GM19452 (cell line): ENCODE results near the gene AK8.

Experiments
- ATAC-seq: cut with Tn5 transposase; IDR thresholded peaks from one replicate; pipeline ENCODE4 v1.9.1; 2021; ENCODE audit not compliant: unreplicated experiment

Gene AK8, protein sequence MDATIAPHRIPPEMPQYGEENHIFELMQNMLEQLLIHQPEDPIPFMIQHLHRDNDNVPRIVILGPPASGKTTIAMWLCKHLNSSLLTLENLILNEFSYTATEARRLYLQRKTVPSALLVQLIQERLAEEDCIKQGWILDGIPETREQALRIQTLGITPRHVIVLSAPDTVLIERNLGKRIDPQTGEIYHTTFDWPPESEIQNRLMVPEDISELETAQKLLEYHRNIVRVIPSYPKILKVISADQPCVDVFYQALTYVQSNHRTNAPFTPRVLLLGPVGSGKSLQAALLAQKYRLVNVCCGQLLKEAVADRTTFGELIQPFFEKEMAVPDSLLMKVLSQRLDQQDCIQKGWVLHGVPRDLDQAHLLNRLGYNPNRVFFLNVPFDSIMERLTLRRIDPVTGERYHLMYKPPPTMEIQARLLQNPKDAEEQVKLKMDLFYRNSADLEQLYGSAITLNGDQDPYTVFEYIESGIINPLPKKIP

DNA sequence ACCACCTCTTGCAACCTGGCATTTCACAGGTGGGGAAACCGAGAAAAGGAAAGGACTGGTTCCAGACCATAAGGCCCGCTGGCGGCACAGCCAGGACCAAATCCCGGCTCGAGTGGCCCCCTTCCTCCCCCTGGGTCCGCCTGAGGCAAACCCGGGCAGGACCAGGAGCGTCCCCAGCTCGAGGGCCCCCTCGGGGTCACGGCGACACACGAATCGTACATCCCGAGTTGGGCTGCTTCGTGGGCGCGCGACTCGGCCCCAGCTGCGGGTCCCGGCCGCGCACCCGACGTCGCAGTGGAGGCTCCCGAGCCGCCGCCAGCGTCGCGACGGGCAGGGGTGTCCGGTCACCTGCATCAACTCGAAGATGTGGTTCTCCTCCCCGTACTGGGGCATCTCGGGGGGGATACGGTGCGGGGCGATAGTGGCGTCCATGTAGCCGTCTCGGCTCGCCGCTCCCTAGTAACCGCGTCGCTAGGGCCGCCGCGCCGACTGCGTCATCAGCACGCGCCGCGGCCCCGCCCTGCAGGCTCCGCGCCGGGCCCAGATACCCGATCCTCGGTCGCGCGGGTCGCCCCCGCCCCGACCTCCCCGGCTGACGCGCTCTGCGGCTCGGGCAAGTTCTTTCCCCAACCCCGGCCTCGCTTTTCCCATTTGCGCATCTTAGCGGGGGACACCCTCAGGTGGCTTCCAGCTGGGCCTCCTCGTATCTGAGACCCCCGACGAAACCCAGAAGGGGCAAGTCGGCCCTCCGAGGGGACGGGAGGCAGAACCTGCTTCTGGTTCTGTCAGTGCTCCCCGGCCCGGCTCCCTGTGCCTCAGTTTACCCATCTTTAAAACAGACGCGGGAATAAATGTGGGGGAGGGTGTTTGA is at the start of gene AK8:
Gene AK8, minus strand, starts transcription at position 461 of the 871 bp plus-strand sequence. Its CDS starts 29 bp downstream, at position 432.
- ATAC-seq = peak; percentile 70

DNA sequence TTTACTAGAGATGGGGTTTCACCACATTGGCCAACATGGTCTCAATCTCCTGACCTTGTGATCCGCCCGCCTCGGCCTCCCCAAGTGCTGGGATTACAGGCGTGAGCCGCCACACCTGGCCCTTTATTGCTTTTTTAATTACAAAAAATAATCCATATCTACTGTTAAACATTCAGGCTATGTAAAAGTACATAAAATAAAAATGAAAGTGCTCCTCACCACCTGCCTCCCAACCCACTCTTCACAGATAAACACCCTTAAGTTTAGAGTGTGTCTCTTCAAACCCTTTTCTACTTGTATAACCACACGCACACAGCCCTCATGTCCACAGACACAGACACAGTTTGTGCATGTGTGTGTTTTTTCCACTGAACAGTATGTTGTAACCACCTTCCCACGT is 49.6 kb upstream of the AK8 start:
- no peak for ATAC-seq

DNA sequence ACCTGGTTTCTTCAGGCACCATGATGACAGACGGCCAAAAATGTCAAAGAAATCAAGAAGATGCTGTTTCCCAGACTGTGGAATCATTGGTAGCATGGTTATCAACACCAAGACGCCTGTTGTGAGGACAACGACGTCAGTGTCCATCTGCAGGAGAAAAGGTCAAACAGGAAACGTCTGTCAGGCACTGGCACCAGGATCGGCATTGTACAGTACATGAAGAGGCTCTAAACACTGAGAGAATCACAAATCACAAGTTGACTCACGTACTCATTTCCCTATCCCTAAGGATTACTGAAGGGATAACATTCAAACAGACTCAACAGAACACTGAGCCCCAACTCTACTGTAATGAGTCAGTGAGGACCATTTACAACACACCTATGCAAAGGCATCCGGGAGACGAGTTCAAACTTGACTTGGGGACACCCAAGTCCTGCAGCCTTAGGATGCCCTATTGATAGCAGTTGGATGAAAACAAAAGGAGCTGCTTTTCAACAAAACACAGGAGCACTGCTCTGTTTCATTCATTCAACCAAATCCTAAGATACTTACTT is 45.3 kb upstream of the AK8 start:
- no peak for ATAC-seq

DNA sequence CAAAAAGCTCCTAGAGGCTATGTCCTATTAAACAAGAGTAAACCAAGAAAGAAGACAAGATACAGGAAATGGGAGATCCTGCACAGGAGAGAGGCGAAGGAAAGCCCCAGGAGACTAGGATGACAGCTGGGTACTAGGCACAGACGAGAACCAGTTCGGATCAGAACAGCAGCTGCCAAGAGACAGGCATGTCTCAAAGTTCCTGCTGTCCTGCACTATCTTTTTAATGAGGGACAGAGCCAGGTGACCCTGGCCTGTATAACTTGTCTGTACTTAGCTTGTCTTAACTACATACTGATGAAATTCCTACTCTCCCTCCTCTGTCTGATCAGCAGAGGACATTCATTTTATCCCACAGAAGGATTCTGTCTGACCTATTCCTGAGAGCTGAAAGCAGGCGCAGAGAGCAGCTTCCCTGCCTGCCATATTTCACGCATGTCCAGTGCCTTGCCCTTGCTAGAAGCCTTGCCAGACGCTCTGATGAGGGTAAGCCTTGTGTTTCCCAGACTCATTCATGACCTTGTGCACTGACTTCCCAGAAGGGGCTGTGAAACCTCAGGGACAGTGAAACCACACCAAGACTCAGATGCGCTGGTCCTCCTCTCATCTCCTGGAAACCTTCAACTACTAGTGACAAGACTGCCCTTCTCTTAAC is 41.7 kb upstream of the AK8 start:
- ATAC-seq = no peak

DNA sequence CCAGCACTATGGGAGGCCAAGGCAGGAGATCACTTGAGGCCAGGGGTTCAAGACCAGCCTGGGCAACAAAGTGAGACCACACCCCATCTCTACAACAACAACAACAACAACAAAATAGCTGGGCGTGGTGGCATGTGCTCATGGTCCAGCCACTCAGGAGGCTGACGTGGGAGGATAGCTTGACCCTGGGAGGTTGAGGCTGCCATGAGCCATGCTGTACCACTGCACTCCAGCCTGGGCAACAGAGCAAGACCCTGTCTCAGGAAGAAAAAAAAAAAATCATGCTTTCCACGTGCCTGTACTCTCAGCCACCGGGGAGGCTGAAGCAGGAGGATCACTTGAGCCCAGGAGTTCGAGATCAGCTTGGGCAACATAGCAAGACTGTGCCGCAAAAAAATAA is 36.8 kb upstream of the AK8 start:
- ATAC-seq = no peak

DNA sequence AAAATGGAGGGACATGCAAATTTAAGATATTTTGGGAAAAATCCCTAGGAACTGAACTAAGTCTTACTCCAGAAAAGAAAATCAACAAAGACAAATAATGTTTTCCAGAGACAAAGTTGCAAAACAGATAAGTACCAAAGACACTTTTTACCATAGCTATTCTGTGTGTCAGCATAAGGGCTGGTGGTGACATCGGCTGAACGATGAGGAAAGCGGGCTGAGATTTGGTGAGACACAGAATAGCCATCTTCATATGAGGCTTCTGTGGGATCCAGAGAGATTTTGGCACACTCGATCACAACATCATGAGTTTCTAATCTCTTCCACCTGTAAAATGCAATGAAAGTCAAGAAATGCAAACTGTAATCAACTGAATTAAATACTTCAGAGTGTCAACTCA is 34.0 kb upstream of the AK8 start:
- ATAC-seq = no peak

DNA sequence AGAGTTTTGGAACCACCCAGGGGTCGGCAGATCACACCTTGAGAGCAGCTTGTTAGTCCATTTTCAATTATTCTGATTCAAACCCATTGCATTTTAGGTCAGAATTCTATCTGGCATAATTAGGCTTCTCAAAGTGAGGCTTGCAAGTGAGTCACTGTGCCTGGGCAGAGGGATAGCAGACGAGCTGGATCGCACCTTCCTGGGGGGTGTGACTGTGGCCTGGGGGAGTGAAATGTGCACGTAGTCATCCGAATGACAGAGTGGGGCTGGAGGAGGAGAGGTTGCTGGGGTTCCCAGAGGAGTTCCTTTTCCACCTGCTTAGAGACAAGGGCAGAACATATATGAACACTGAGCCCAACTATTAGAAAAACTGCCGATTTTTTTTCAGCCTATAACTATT is 32.3 kb upstream of the AK8 start:
- ATAC-seq = no peak

DNA sequence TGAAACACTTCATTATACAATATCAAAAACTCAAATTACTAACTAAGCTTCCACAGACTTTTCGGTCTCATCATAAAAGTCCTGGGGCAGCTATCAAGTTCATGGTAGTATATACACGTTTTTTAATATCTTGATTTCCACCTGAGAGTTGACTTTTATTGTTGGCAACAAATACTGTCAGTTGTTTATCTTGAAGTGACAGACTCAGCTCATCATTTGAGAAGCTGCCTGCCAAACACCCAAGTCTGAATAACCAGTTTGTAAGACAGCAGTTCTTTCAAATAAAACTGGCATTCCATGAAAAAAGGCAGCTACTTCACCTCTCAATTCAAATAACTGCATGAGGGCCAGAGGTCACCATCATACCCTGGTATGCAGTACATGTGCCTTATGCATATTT is 31.2 kb upstream of the AK8 start:
- ATAC-seq = no peak

DNA sequence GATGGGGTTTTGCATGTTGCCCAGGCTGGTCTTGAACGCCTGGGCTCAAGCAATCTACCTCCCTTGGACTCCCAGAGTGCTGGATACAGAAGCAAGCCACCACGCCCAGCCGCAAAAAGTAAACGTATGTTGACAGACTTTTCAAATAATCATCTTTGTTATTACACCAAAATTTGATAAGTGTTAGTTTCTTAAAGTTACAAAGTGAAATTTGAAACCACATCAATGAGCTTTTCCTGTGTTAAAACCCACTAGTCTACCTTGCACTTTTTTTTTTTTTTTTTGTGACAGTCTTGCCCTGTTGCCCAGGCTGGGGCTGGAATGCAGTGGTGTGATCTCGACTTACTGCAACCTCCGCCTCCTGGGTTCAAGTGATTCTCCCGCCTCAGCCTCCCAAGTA is 30.6 kb upstream of the AK8 start:
- ATAC-seq = no peak

DNA sequence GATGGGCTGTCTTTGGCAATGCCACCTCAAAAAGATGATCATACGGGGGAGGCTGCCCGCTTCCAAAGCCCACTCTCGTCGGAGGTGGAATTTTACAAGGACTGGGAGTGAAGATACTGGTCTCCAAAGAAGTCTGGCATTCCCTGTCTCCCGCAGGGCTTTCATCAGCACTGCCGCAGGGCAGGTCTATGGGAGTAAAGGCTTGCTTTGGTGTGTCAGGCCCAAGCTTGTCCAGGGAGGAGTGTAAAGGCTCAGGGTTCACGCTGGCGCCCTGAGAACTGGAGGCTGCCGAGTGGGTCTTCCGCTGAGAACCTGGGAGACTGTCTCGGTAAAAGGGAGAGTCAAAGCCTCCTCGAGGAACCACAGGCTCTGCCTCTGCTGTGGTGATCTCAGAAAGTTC is 27.6 kb upstream of the AK8 start:
- ATAC-seq = no peak

DNA sequence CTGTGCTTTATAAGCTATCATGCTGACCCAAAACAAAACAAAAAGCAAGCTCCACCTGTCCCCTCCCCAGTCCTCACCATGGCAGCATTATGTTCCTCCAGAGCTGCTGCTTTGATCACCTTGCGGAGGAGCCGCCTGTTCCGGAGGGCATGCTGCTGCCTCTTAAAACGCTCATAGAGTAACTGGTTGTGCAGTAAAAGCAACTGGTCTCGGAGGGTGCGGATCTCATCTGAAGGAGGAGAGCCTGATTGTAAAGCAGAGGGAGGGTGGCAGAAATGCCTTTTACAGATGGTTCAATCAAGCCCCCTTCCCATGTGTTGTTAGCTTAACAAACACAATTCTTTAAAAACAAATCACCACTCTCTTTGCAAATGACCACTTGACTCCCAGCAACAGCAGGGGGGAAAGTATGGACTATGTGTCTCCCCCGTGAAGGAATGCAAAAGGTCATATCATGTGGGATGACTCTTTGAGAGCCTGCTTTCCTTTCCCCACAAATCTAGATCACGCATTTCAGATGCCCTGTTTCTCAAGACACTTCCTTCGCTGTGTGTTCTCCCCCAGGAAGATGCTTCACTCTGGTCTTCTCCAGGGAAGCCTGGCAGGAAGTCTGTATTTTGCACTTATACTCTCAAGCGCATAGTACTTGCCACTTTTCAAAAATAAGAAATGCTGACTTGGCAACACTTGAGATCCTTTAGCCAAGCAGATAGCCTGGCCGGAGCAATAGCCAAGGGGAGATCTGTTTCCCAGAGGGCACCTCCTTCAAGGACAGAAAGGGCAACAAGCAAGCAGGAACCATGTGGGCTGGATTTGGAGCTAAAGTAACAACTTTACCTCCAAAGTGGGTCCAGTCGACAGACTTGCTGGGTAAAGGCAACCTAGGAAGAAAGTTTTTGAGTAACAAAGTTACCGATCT is 25.7 kb upstream of the AK8 start:
- no peak for ATAC-seq

DNA sequence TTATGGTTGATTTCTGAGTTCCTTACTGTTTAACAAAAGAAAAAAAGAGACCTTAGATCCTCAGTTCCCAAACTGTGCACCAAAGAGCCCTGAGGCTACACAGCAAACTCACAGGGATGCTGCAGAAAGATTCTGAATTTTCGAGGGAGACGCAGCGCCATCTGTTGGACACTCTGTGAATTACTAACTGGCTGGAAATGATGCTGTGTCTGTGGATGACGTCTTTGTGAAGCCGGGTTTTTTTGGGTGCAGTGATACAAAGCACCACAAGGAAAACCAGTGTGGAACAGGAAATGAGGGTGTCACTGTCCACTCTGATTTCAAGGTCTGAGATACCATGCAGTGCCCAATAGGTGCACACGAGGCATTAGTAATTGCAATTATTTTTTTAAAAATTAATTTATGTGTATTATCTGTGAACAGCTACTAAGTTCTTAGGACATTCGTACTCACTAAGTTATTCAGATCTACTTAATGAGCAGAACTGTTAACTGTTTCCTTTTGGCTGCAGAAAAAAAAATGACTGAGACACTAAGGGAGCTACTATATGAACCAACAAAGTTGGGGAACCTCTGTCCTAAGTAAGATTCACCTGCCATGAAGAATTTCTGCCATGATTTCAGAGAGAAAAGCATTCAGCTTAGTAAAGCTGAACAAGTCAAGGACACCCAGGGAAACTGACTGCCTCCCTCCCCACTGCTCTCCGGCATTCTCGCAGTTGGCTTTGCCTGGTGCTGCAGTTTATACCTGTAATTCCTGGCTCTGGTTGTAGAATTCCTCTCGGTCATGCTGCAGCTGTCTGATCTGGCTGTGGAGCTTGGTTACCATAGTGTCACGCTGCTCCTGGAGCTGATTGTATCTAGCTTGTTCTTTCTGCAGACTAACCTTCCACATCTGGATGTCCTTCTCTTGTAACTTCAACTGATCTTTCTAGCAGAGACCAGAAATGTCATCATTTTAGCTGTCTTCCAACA is 24.1 kb upstream of the AK8 start:
- ATAC-seq = no peak

DNA sequence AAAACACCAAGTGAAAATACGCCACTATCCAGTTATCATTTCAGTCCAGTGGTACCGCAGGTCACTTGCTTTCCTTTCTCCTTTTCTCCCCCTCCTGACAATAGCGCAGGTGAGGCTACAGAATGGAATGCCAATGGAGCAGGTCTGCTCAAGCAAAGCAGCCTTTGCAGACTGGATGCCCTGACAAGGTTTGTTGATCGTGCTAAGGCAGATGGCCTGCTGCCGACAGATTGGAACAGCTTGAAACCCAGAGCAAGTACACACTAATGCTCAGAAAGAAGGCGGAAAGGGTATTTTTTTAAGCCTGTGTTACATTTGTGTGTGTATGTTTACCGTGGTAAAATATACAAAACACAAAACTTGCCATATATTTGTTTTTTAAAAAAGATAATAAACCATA is 20.0 kb upstream of the AK8 start:
- no peak for ATAC-seq

DNA sequence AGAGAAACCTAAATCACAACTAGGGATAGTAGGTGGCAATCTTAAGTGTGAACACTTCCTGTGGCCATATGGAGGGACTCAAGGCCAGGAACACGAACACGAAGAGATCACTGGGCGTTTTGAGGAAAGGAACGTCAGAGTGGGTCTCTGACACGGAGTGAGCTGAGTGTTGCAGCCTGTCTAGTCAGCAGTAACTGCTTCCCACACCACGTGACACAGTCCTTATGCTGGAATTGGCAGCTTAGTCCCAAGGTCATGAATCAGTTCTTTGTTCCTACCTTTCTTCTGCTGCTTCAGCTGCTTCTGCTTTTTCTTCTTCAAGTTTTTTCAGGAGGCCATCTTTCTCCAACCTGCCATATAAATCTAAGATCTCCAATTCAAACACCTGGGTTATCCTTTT is 18.8 kb upstream of the AK8 start:
- ATAC-seq = no peak

DNA sequence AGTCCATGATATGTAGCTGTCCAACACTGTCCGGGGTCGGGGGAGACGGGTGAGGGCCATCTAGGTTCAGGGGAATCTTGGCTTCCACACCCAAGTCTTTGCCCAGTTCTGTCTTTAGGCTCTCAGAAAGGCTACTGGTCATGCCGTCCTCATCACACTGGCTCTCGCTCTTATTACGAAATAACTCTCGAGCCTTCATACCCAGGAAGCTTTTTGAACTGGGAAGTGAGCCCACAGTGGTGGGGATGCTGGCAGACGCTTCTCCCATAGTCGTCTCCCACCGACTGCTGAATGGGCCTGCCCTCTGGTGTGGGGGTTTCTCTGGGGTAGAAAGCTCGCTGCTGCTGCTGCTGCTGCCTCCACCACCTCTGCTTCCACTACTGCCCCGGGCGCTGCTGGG is 18.2 kb upstream of the AK8 start:
- no peak for ATAC-seq

DNA sequence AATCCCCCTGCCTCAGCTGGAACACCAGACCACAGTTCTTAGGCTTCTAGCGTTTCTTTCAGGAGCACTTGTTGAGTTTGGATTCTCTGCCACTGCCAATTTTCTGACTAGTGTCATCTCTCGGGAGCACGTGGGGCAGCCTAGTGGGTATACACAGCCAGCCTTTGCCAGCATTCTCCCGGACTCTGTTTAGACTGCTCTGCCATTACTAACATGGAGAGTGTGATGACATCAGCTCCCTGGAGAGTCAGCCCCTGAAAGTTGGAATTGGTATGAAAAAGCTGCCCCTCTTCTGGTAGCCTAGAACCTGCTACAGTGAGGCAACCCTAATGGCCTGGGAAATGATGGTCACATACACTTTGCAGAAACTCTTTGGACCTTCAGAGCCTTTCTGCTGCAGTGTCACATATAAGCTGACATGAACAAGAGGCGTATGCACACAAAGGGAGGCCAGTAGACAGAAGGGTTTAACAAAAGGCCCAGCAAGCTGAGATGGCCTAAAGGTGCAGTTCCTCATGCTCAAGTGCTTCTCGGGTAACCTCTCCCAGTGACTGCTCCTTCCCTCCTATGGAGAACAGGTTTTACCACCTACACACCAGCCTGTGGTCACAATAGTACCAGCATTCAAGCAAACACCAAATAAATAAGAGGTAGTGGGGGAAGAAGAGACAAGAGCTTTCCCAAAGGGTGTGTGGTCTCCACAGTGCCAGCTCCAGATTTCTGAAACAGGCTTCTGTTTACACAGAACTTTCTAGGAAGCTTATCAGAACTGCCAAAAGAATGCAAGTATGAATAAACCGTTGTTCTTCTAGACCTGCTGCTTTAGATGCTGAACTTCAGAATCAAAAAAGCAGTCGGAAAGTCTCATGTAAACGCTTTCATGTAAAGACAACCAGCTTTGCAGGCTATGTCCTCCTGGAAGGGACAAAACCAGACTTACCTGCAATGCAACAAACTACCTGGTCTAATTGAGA is 17.1 kb upstream of the AK8 start:
- no peak for ATAC-seq

DNA sequence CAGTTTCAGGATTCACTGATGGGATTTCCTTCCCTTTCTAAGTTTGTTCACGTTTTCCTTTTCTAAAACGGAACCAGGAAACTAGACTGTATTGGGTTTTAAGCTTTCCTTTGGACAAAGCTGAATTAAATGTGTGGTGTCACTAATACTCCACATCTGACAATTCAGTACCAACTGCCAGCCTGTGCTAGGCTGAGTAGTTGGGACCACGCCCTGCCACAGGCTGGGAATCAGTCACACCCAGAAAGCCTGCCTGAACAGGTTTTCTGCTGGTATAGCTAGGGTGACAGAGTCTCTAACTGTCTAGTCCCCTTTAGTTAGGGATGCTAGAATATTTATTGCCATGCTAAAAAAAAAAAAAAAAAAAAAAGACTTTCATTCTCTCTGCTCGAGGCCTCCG is 16.3 kb upstream of the AK8 start:
- no peak for ATAC-seq

DNA sequence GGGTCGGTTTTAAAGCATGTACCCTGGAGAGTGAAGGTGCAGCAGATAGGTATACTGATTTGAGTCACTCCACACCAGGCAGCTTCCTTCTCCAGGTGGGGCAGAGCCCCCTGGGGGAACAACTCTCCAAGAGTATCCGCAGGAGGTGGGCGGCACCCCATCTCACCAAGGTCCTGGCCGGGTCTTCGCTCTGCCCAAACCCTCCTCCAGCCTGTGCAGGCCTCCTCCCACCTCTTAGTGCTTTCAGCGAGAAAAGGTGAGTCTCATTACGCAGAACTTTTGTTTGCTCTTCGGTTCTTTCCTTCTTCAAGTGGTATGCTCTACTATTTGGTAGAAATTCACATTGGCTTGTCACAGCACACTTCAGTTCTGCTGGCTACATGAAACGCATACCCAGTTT is 14.3 kb upstream of the AK8 start:
- no peak for ATAC-seq
